ENCODE data around the gene A3GALT2.

- no peak for TF ChIP-seq CTCF (IDR thresholded peaks at IDR 0.05)
- no peak for TF ChIP-seq EZH2 (IDR thresholded peaks at IDR 0.05)
- TF ChIP-seq EZH2phosphoT487 (IDR thresholded peaks at IDR 0.05): no peak
These were observed 46.0 kb upstream of the A3GALT2 start for GRCh38 chr1:33366762-33367484.
